Measurements from ENCODE around the gene ASAP2.
"Not testable (repeated sequence)": the region's sequence is repeated elsewhere in the genome, so short reads cannot be mapped to it uniquely, and the experiment has no call there.

The ASAP2 gene

DNA sequence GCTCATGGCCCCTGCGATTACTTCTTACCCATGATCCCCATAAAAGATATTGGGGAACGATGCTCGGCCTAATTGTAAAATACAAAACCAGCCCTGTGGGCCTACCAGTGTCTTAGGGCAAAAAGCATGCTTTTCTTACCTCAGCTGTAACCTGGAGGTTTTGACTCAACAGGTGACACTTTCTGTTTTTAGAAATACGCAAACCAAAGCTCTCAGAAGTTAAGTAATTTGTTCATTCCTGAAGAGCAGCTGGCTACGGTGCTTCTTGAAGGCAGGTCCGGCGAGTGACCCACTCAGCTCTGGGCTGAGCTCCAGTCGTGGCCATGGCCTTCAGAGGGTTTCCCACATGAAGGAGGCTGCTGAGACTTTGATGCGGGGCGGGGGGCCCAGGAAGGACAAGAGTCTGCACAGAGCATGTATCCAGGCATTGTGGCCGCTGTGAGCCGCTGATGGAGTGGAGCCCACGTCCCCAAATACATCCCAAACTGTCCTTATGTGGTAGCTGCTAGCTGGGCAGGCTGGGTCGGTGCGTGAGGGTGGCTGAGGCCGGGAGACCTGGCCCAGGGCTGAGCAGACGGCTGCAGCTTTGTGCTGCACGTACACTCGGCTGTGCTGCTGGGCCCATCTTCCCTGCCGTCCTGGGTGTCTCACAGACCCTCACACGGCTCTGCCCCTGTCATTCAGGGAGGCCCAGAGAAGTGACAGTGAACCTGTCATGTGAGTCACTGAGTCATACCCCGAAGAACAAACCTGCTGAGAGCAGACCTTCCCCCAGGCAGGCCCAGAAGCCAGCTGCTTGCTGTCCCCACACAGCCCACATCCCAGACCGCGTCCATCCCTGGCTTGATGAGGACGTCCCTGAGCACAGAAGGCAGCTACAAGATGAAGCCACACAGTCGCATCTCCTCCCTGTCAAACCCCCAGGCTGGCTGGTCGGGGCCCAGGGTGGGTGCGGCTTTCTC, 182.6 kb downstream of the ASAP2 start:
- Histone ChIP-seq H3K27me3 (ENCODE audit: control insufficient read depth in 2 of 2, insufficient read depth in 2 of 2, low read length in 2 of 2) (no peaks in the 10 kb centered on the region), H3K9me3 (ENCODE audit: control insufficient read depth in 2 of 2, low read length in 2 of 2) (no peaks in the 10 kb centered on the region), H3K27ac (ENCODE audit: low read depth in 2 of 2, low read length in 2 of 2) (no peak overlapping the region), H3K4me3 (ENCODE audit: low read length in 2 of 2) (no peak overlapping the region), H3K36me3 (ENCODE audit: control insufficient read depth in 2 of 2, insufficient read depth in 2 of 2, low read length in 2 of 2) (peaks cover 54 to 58% of the 10 kb centered on the region in 2 donors), H3K9ac (ENCODE audit: low read depth in 1 of 2, low read length in 2 of 2) (no peak overlapping the region), H3K4me1 (ENCODE audit: control insufficient read depth in 2 of 2, insufficient read depth in 2 of 2, low read length in 2 of 2) (no peaks in the 10 kb centered on the region)

DNA sequence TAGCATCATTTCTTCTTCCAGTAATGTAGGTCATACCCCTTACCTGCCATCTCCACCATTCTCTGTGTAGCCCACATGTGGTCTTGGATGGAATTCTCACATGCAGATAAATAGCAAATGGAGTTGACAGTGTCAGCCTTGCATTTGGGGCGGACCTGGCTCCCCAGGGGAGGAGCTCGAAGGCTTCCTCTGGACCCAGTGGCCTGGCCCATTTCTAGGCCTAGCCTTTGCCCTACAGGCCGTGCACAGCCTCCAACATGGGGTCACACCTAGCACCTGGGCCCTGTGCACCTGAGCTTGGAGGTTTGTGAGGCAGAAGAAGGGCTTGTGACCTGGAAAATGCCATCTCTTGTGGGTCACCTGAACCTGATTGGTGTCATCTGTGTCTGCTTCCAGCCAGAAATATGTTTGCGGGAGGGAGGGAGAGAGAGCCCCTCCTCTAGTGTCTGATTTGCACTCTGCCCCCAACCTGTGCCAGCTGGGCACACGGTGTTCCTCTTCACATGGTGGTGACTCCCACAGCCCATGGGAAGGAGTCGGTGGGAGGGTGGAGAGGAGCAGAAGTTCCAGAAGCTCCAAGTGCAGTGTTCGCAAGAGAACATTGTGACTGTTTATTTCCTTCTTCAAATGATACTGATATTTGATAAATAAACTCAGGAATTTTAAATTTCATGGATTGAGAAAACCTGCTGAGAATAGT, 183.7 kb downstream of the ASAP2 start:
- H3K4me3 ChIP-seq (ENCODE audit: low read length in 2 of 2): no peak overlapping the region
- H3K27ac ChIP-seq (ENCODE audit: low read depth in 2 of 2, low read length in 2 of 2): no peak overlapping the region
- H3K9ac ChIP-seq (ENCODE audit: low read depth in 1 of 2, low read length in 2 of 2): no peak overlapping the region
- H3K36me3 ChIP-seq (ENCODE audit: control insufficient read depth in 2 of 2, insufficient read depth in 2 of 2, low read length in 2 of 2): peaks cover 52 to 58% of the 10 kb centered on the region in 2 donors
- no peaks in the 10 kb centered on the region for H3K4me1 ChIP-seq (ENCODE audit: control insufficient read depth in 2 of 2, insufficient read depth in 2 of 2, low read length in 2 of 2)
- H3K9me3 ChIP-seq (ENCODE audit: control insufficient read depth in 2 of 2, low read length in 2 of 2): no peaks in the 10 kb centered on the region
- H3K27me3 ChIP-seq (ENCODE audit: control insufficient read depth in 2 of 2, insufficient read depth in 2 of 2, low read length in 2 of 2): no peaks in the 10 kb centered on the region

DNA sequence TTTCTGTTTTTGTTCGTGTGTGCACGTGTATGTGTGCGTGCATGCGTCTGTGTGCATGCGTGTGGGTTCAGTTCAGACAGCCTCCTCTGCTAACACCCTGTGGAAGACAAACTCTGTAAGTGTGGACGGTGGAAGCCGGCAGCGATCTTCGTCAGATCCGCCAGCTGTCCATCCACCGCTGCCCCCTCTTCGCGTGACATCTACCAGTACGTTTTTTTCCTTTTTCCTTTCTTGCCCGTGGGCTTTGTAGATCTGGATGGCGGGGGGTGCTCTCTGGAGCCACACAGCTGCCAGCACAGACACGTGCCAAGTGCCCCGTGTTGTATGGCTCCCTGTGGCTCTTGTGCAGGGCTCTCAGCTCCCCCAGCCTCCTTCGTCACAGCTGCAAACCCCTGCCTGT, 184.4 kb downstream of the ASAP2 start:
- no peak overlapping the region for H3K27ac ChIP-seq (ENCODE audit: low read depth in 2 of 2, low read length in 2 of 2)
- no peak overlapping the region for H3K9ac ChIP-seq (ENCODE audit: low read depth in 1 of 2, low read length in 2 of 2)
- no peak overlapping the region for H3K4me3 ChIP-seq (ENCODE audit: low read length in 2 of 2)
- H3K27me3 ChIP-seq (ENCODE audit: control insufficient read depth in 2 of 2, insufficient read depth in 2 of 2, low read length in 2 of 2): no peaks in the 10 kb centered on the region
- H3K4me1 ChIP-seq (ENCODE audit: control insufficient read depth in 2 of 2, insufficient read depth in 2 of 2, low read length in 2 of 2): no peaks in the 10 kb centered on the region
- H3K36me3 ChIP-seq (ENCODE audit: control insufficient read depth in 2 of 2, insufficient read depth in 2 of 2, low read length in 2 of 2): peaks cover 48 to 51% of the 10 kb centered on the region in 2 donors
- H3K9me3 ChIP-seq (ENCODE audit: control insufficient read depth in 2 of 2, low read length in 2 of 2): no peaks in the 10 kb centered on the region

GRCh38 chr2:9391961-9392720, 185.5 kb downstream of the ASAP2 start:
- Histone ChIP-seq H3K9ac (ENCODE audit: low read depth in 1 of 2, low read length in 2 of 2) (no peak overlapping the region), H3K9me3 (ENCODE audit: control insufficient read depth in 2 of 2, low read length in 2 of 2) (no peaks in the 10 kb centered on the region), H3K27me3 (ENCODE audit: control insufficient read depth in 2 of 2, insufficient read depth in 2 of 2, low read length in 2 of 2) (no peaks in the 10 kb centered on the region), H3K4me3 (ENCODE audit: low read length in 2 of 2) (no peak overlapping the region), H3K4me1 (ENCODE audit: control insufficient read depth in 2 of 2, insufficient read depth in 2 of 2, low read length in 2 of 2) (no peaks in the 10 kb centered on the region), H3K27ac (ENCODE audit: low read depth in 2 of 2, low read length in 2 of 2) (no peak overlapping the region), H3K36me3 (ENCODE audit: control insufficient read depth in 2 of 2, insufficient read depth in 2 of 2, low read length in 2 of 2) (peaks cover 42 to 45% of the 10 kb centered on the region in 2 donors)

DNA sequence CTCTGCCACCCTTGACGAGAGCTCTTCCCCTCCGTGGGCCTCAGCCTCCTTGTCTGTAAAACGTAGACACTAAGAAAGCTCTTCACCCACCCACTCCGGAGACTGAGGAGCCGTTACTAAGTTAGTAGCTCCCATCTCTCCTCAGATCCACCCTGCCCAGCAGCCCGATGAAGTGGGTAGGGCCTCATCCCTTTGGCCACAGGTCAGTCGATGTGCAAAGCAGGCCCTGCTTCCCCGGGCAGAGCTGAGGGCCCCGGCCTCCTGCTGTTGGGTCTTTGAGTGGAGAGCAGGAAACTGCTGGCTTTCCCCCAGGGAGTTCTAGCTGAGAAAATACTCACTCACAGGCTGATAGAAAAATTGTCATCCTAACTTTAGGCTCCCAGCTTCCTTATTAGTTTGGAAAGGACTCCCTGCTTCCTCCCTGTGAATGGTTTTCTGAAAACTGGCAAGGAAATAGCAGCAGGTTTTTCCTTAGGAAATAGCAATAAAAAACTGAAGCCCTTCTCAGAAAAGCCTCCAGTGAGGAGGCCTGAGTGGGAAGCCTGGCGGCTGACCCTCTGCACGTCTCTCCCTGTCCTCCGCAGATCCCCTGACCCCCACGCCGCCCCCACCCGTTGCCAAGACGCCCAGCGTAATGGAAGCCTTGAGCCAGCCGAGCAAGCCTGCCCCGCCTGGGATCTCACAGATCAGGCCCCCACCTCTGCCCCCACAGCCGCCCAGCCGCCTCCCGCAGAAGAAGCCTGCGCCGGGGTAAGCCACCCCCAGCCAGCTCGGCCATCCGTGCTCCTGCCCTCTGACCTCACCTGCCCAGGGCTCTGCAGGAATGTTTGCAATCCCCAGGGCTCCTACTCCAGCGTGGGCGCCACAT, 186.5 kb downstream of the ASAP2 start:
- Histone ChIP-seq H3K9ac (ENCODE audit: low read depth in 1 of 2, low read length in 2 of 2) (no peak overlapping the region), H3K27ac (ENCODE audit: low read depth in 2 of 2, low read length in 2 of 2) (no peak overlapping the region)

GRCh38 chr2:9394816-9395215, 188.2 kb downstream of the ASAP2 start:
- Histone ChIP-seq H3K27ac (ENCODE audit: low read depth in 2 of 2, low read length in 2 of 2) (no peak overlapping the region), H3K4me3 (ENCODE audit: low read length in 2 of 2) (no peak overlapping the region), H3K27me3 (ENCODE audit: control insufficient read depth in 2 of 2, insufficient read depth in 2 of 2, low read length in 2 of 2) (no peaks in the 10 kb centered on the region), H3K36me3 (ENCODE audit: control insufficient read depth in 2 of 2, insufficient read depth in 2 of 2, low read length in 2 of 2) (peaks cover 23 to 31% of the 10 kb centered on the region in 2 donors), H3K9me3 (ENCODE audit: control insufficient read depth in 2 of 2, low read length in 2 of 2) (no peaks in the 10 kb centered on the region), H3K9ac (ENCODE audit: low read depth in 1 of 2, low read length in 2 of 2) (no peak overlapping the region), H3K4me1 (ENCODE audit: control insufficient read depth in 2 of 2, insufficient read depth in 2 of 2, low read length in 2 of 2) (no peaks in the 10 kb centered on the region)

More for the DNA sequence above, 186.5 kb downstream of the ASAP2 start:
- Histone ChIP-seq H3K36me3 (ENCODE audit: control insufficient read depth in 2 of 2, insufficient read depth in 2 of 2, low read length in 2 of 2) (peaks cover 38 to 40% of the 10 kb centered on the region in 2 donors), H3K4me1 (ENCODE audit: control insufficient read depth in 2 of 2, insufficient read depth in 2 of 2, low read length in 2 of 2) (no peaks in the 10 kb centered on the region), H3K4me3 (ENCODE audit: low read length in 2 of 2) (no peak overlapping the region), H3K9me3 (ENCODE audit: control insufficient read depth in 2 of 2, low read length in 2 of 2) (no peaks in the 10 kb centered on the region), H3K27me3 (ENCODE audit: control insufficient read depth in 2 of 2, insufficient read depth in 2 of 2, low read length in 2 of 2) (no peaks in the 10 kb centered on the region)

DNA sequence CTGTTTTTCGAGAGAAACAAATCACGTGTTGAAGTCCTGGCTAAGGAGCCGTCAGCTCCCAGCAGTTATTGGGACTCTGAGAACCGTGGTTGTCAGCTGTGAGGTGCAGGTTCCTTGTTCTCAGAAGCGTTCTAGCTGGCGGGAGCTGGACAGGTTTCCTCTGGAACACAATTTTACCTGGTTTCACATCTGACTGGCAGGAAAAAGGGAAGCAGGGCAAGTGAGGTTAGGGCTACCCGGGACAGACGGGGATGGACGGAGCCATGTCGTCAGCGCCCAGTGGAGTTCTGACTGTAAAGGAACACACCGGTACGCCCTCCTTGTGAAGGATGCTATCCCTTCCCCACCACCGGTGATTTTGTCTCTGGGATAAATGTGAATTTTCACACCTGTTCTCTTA, 190.6 kb downstream of the ASAP2 start:
- Histone ChIP-seq H3K9ac (ENCODE audit: low read depth in 1 of 2, low read length in 2 of 2) (no peak overlapping the region), H3K27ac (ENCODE audit: low read depth in 2 of 2, low read length in 2 of 2) (no peak overlapping the region), H3K27me3 (ENCODE audit: control insufficient read depth in 2 of 2, insufficient read depth in 2 of 2, low read length in 2 of 2) (no peaks in the 10 kb centered on the region), H3K4me1 (ENCODE audit: control insufficient read depth in 2 of 2, insufficient read depth in 2 of 2, low read length in 2 of 2) (no peaks in the 10 kb centered on the region), H3K4me3 (ENCODE audit: low read length in 2 of 2) (no peak overlapping the region), H3K36me3 (ENCODE audit: control insufficient read depth in 2 of 2, insufficient read depth in 2 of 2, low read length in 2 of 2) (peaks cover 26 to 31% of the 10 kb centered on the region in 2 donors), H3K9me3 (ENCODE audit: control insufficient read depth in 2 of 2, low read length in 2 of 2) (no peaks in the 10 kb centered on the region)

GRCh38 chr2:9398251-9398650, 191.6 kb downstream of the ASAP2 start:
- H3K9me3 ChIP-seq (ENCODE audit: control insufficient read depth in 2 of 2, low read length in 2 of 2); H3K4me3 ChIP-seq (ENCODE audit: low read length in 2 of 2); H3K9ac ChIP-seq (ENCODE audit: low read depth in 1 of 2, low read length in 2 of 2); H3K4me1 ChIP-seq (ENCODE audit: control insufficient read depth in 2 of 2, insufficient read depth in 2 of 2, low read length in 2 of 2); H3K27me3 ChIP-seq (ENCODE audit: control insufficient read depth in 2 of 2, insufficient read depth in 2 of 2, low read length in 2 of 2); H3K27ac ChIP-seq (ENCODE audit: low read depth in 2 of 2, low read length in 2 of 2): not testable (repeated sequence)
- H3K36me3 ChIP-seq (ENCODE audit: control insufficient read depth in 2 of 2, insufficient read depth in 2 of 2, low read length in 2 of 2): peaks cover 26 to 33% of the 10 kb centered on the region in 2 donors

Measured in mucosa of rectum (tissue), 2 donors.